Coronary artery (tissue), 2 donors: ENCODE results near the gene HEATR1.
A peak's percentile ranks its signal among the peaks of the same experiment; 100 is the strongest.

Source experiments
- DNase-seq: peaks from one replicate; pipeline ENCODE4 v3.0.0-alpha.2; 2017; ENCODE audit warnings: low spot score
- H3K27ac ChIP-seq, 2 donors: fragments of 200-600 bp; sonication (generic); one replicate each; pipeline ENCODE4 v1.5.1; 2016 to 2019
- H3K4me3 ChIP-seq: fragments of 200-600 bp; sonication (generic); 2 replicates; pipeline ENCODE4 v1.5.1; 2016; ENCODE audit warnings: mild to moderate bottlenecking, moderate library complexity
- CTCF ChIP-seq: fragments of 200-600 bp; sonication (generic); IDR thresholded peaks from one replicate; pipeline ENCODE4 v1.5.1; 2019; ENCODE audit warnings: antibody characterized with exemption

Gene HEATR1

GRCh38 chr1:236502579-236502971 lies 101.7 kb downstream of the HEATR1 start:
- DNase-seq, result no peak
- H3K27ac ChIP-seq, result peak overlapping the region in 1 of 2 donors; percentile 26
- TF ChIP-seq CTCF, result no peak
- H3K4me3 ChIP-seq, result no peak overlapping the region

DNA sequence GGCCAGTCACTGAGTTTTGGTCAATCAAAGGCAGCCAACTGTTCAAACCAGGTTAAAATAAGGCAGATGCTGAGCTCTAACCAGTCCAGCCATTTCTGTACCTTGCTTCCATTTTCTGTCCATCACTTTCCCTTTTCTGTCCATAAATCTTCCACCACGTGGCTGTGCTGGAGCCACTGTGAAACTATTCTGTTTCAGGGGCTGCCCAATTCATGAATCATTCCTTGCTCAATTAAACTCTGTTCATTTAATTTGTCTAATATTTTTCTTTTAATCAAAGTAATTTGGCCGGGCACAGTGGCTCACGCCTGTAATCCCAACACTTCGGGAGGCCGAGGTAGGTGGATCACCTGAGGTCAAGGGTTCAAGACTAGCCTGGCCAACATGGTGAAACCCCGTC lies 103.2 kb downstream of the HEATR1 start:
- DNase-seq, result no peak
- Histone ChIP-seq H3K4me3 (no peak overlapping the region), H3K27ac (no peak overlapping the region)
- TF ChIP-seq CTCF, result no peak
